GM12801 (cell line): ENCODE results near the gene SLC24A3.

Experiments
- CTCF ChIP-seq: IDR thresholded peaks from one replicate; pipeline ENCODE4 v1.5.1; 2011; ENCODE audit warnings: control low read depth; ENCODE audit not compliant: insufficient read length; ENCODE audit errors: extremely low read depth

SLC24A3 gene

GRCh38 chr20:19327401-19327800, 115.0 kb downstream of the SLC24A3 start:
- no peak for TF ChIP-seq CTCF

- no peak for TF ChIP-seq CTCF
Observed at GRCh38 chr20:19328676-19329075, 116.2 kb downstream of the SLC24A3 start.

- TF ChIP-seq CTCF = no peak
Observed at GRCh38 chr20:19330038-19330437, 117.6 kb downstream of the SLC24A3 start.

- no peak for TF ChIP-seq CTCF
Observed at GRCh38 chr20:19330731-19331130, 118.3 kb downstream of the SLC24A3 start.

- TF ChIP-seq CTCF = no peak
Observed at GRCh38 chr20:19333563-19333962, 121.1 kb downstream of the SLC24A3 start.

GRCh38 chr20:19335341-19335740, 122.9 kb downstream of the SLC24A3 start:
- no peak for TF ChIP-seq CTCF

- no peak for TF ChIP-seq CTCF
Observed at GRCh38 chr20:19335916-19336315, 123.5 kb downstream of the SLC24A3 start.

GRCh38 chr20:19336631-19337030, 124.2 kb downstream of the SLC24A3 start:
- TF ChIP-seq CTCF = no peak
